Fibroblast of skin of right quadriceps (primary cell): ENCODE results near the gene SYPL1.

Experiments
- DNase-seq: peaks from one replicate; pipeline ENCODE4 v3.0.0-alpha.2; 2013

The SYPL1 gene

DNA sequence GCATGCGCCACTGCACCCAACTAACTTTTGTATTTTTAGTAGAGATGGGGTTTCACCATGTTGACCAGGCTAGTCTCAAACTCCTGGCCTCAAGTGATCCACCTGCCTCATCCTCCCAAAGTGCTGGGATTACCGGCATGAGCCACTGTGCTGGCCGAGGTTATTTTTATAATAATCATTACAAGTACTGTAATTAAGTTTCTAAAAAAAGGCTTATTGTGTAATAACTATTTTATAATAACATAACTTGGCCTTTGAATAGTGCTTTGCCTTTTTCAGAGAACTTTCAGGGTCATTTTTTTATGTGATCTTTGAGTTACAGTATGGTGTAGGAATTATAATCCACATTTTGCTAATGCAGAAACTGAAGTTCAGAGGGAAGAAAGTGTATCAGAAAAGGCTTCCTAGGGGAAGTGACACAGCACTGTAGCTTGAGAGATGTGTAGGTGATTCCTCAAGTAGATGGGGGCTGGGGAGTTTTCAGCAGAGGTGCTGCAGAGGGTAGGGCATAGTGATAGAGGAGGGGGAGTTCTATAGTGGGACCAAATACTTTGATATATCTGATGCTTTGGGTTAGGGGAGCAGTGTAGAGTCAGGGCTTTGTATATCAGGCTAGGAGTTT, 9.2 kb upstream of the SYPL1 start:
- DNase-seq, result no peak

GRCh38 chr7:106120500-106120899, 8.4 kb upstream of the SYPL1 start:
- no peak for DNase-seq

DNA sequence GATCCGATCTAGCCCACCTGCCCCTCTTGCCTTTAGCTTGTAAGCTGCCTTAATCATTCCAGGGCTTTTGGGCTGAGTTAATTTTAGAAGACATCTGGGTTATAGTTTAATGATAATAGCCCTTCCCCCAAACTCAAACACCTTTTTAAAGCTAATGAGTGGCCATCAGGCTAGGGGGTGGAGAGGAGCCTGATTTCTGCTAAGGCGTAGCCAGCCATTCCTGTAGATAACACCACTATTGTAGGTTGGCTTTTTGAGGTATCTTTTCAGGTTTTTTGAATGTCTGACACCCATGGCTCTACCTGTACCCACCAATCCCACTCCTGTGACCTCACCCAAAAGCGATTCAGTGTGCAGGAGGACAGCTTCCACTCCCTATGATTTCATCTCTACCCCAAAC, 7.6 kb upstream of the SYPL1 start:
- DNase-seq, result no peak

DNA sequence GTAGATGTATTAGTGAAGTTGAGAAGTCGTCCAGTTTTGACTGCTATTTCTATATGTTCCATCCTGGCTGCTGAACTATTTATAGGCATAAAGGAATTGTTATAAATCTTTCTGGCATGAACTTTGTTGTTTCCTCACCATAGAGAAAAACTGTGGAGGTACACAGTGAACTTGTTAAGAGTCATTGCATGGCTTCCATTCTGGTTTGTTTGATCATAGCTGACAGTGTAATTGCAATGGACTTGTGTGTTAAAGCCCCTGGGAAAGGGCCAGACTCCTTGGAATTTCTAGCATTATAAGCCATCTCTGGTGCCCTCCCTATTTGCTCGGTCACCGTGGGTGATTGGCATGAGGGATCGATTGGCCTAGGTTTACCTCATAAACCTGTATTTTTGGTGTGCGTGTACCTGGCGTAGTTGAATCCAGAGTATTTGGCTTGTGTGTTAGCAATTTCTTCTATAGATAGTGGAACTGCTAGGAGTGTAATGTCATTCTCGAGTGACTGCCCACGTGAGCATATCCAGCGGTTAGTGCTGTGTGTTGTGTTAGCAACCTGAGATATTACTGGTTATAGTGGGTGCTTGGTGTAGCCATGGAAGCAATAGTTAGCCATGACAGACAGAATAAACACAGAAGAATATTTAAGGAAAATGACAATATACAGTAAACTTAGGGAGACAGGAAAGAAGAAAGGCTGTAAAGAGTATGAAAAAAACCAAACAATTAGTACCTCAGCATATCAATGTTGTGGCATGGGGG, 5.9 kb upstream of the SYPL1 start:
- DNase-seq, result no peak

- no peak for DNase-seq
Measured at GRCh38 chr7:106116161-106116704, 4.1 kb upstream of the SYPL1 start.

DNA sequence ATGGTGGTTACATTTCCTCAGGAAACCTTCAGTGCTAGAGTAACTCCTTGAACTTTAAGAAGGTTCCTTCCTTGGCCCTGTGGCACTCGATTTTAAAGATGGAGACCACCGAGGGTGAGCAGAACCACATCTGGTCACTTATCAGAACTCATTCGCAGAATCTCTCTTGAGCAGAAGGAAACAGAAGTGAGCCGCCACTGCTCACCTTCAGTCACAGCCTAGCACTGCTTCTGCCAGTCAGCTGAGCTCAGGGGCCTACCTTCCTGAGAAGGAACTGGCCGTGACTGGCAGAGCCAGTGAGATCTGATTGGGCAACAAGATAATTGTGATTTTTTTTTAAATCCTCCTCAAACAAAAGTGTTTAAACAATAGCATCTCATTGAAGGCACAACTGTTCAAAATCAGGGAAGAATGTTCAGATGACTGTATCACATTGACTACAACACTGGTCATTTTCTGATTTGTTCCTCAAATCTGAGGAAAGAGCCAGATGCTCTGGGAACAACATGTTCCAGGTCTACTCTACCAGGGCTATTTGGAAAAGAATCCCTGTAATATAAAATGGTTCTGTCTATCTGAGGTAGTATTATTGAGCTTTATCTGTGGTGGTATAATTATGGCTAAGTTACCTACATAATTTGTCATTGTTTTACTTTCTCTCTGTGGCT, 2.7 kb upstream of the SYPL1 start:
- DNase-seq, result no peak

GRCh38 chr7:106112972-106113421, 885 bp upstream of the SYPL1 start:
- no peak for DNase-seq

GRCh38 chr7:106111655-106112117, 426 bp downstream of the SYPL1 start:
- peak; percentile 40 for DNase-seq

DNA sequence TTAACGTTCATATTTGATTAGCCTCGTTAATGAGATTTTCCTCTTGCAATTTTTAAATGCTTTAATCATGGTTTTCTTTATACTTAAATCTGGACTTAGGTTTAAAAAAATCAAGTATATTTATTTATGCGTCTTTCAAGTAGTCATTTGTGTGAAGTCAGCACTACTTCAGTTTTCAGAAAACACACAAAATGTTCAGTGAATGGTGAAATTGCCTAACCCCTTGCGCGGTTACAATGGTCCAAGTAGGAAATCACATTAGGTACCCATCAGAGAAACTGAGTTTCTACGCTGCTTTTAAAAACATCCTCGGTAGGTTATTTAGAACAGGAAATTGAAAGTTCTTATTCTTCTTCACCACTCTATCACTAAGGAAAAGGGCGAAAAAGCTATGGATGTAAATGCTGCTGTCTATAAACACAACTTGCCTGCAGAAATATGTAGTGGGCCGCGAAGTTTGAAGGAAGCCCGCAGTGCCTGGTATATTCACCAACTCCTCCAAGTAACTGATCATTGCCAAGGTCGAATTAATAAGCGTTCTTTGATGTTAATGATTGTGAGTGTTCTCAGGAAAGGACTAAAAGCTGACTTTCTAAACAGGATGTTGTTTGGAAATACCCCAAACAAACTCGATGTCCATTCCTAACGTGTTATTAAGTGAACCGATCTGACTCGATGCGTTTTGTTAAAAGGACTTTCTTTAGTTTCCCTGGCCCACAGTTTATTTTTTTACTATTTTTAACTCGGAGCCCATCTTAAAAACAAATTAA, 1.0 kb downstream of the SYPL1 start:
- peak; percentile 21 for DNase-seq

- DNase-seq, result no peak
Measured at GRCh38 chr7:106110238-106110560, 1.9 kb downstream of the SYPL1 start.

GRCh38 chr7:106109521-106110237, 2.4 kb downstream of the SYPL1 start:
- no peak for DNase-seq

DNA sequence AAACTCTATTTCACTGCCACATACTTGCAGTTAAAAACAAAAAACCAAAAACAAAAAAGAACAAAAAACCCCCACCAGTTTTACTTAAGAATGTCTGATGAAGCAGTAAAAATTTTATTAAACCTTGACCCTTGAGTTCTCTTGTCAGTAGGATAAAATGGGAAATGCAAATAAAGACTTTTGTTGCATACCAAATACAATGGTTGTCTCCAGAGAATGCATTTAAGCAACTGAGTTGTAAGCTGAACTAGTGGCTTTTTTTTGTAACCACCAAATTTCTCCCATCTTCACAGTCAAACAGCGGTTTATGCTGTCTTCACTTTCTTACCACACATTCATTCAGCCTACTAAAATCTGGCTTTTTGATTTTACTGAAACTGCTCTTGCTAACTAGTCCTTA, 3.1 kb downstream of the SYPL1 start:
- DNase-seq, result peak; percentile 14

GRCh38 chr7:106104721-106105260, 7.3 kb downstream of the SYPL1 start:
- DNase-seq, result no peak

DNA sequence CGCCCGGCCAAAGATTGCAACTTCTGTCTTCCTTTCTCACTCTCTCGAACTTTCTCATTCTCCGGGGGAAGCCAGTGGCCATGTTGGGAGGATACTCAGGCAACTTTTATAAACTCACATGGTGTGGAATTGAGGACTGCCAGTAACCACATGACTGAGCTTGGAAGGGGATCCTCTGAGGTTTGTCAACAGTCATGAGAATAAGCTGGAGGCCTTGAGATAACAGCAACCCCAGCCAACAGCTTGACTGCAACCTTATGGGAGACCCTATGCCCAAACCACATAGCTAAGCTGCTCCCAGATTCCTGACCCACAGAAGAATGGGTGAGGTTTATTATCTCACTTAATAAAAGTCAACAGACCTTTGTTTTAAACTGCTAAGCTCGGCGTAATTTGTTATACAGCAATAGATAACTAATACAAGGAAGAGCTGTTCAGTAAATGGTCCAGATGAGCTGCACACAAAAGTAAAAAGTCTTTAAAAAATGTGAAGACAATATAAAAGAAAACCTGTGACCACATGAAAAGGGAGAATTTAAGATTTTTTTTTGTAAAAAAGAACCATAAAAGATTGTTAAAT, 9.6 kb downstream of the SYPL1 start:
- no peak for DNase-seq

- DNase-seq, result peak; percentile 21
Measured at GRCh38 chr7:106101726-106102125, 10.4 kb downstream of the SYPL1 start.

- DNase-seq, result no peak
Measured at GRCh38 chr7:106100863-106101629, 11.1 kb downstream of the SYPL1 start.

- DNase-seq, result no peak
Measured at GRCh38 chr7:106099539-106099938, 12.6 kb downstream of the SYPL1 start.

GRCh38 chr7:106098889-106099288, 13.2 kb downstream of the SYPL1 start:
- no peak for DNase-seq

GRCh38 chr7:106095634-106096033, 16.5 kb downstream of the SYPL1 start:
- DNase-seq, result no peak

- no peak for DNase-seq
Measured at GRCh38 chr7:106094780-106095179, 17.3 kb downstream of the SYPL1 start.

- no peak for DNase-seq
Measured at GRCh38 chr7:106092204-106092603, 19.9 kb downstream of the SYPL1 start.
